CD4-positive, alpha-beta T cell (primary cell): ENCODE results near the gene GRIN3A. TPM values are rescaled to one million over a fixed set of nuclear protein-coding genes. Genes with fewer than 3 reads are reported as not detected.

Experiments
- ATAC-seq: fragments of 200-7000 bp; cut with Tn5 transposase; one replicate; pipeline ENCODE4 v1.10.0; 2022; ENCODE audit warnings: mild to moderate bottlenecking; ENCODE audit not compliant: poor library complexity
- CTCF ChIA-PET: fragments of 350-600 bp; sonication (Branson Sonifier 250); formaldehyde crosslinking; loops from one replicate; lab custom pipeline; 2021; ENCODE audit warnings: antibody characterized with exemption, inconsistent platforms; lab: Charles Lee
- POLR2A ChIA-PET: fragments of 350-600 bp; sonication (Branson Sonifier 250); formaldehyde crosslinking; loops from one replicate; lab custom pipeline; 2021; ENCODE audit warnings: antibody characterized with exemption, inconsistent platforms; lab: Charles Lee
- DNase-seq, 14 experiments: peaks; one replicate each; pipeline ENCODE4 v3.0.0-alpha.2; 2013 to 2020; ENCODE audit warnings: mixed read lengths in 2 of 14
- H3K27ac ChIP-seq, 2 donors: one replicate each; pipeline versions ENCODE4 v1.5.1 to v1.7.0; 2013; ENCODE audit warnings: low read length in 2 of 2, low read depth in 1 of 2, mild to moderate bottlenecking in 1 of 2
- H3K27me3 ChIP-seq, 2 experiments: 1 replicate in 1 of 2; 2 replicates in 1 of 2; pipeline versions ENCODE4 v1.6.1 to v1.7.0; 2013; ENCODE audit warnings: low read length in 2 of 2, control low read depth in 1 of 2, mild to moderate bottlenecking in 1 of 2, moderate library complexity in 1 of 2; ENCODE audit not compliant: insufficient read depth in 2 of 2, control insufficient read depth in 1 of 2
- H3K36me3 ChIP-seq: one replicate; pipeline ENCODE4 v1.6.1; 2013; ENCODE audit warnings: low read length, control low read depth; ENCODE audit not compliant: insufficient read depth
- H3K4me1 ChIP-seq: one replicate; pipeline ENCODE4 v1.6.1; 2013; ENCODE audit warnings: low read length, control low read depth; ENCODE audit not compliant: insufficient read depth
- H3K4me3 ChIP-seq: one replicate; pipeline ENCODE4 v1.5.1; 2013; ENCODE audit warnings: mild to moderate bottlenecking, low read length, moderate library complexity
- H3K9me3 ChIP-seq, 2 experiments: 1 replicate in 1 of 2; 2 replicates in 1 of 2; pipeline versions ENCODE4 v1.6.1 to v1.7.0; 2013; ENCODE audit warnings: low read length in 2 of 2, mild to moderate bottlenecking in 2 of 2, control low read depth in 1 of 2, moderate library complexity in 1 of 2; ENCODE audit not compliant: control insufficient read depth in 1 of 2, insufficient read depth in 1 of 2
- H3K27ac Mint-ChIP-seq: one replicate; pipeline ENCODE4 v1.8.0; 2020; ENCODE audit warnings: mixed read lengths
- H3K27me3 Mint-ChIP-seq: one replicate; pipeline ENCODE4 v1.8.0; 2021; ENCODE audit warnings: mixed read lengths
- H3K36me3 Mint-ChIP-seq: one replicate; pipeline ENCODE4 v1.8.0; 2021; ENCODE audit warnings: low read depth, mixed read lengths
- H3K4me1 Mint-ChIP-seq: one replicate; pipeline ENCODE4 v1.8.0; 2021; ENCODE audit warnings: low read depth, mixed read lengths
- H3K4me3 Mint-ChIP-seq: one replicate; pipeline ENCODE4 v1.8.0; 2020; ENCODE audit warnings: mild to moderate bottlenecking, mixed read lengths
- H3K9me3 Mint-ChIP-seq: one replicate; pipeline ENCODE4 v1.8.0; 2020; ENCODE audit warnings: mixed read lengths
- intact Hi-C, 2 experiments: fragments of 100-400 bp; cut with DNase I in 1 of 2; cut with micrococcal nuclease in 1 of 2; formaldehyde crosslinking; loops; one replicate each; pipeline versions ENCODE4 v1.15.1 to v1.9.0; 2023 to 2025; cut with DNase I, micrococcal nuclease
- total RNA-seq, 174 experiments: library from RNA in 2 of 174; stranded (reverse) in 2 of 174; gene quantifications; one replicate each; pipeline ENCODE4 v1.2.3 and lab custom pipeline; 2021 to 2026
- TF ChIP-seq, protein P1 (sequence below): fragments of 200-600 bp; IDR thresholded peaks from one replicate; pipeline ENCODE4 v1.8.0; 2022; ENCODE audit warnings: antibody characterized with exemption, mild to moderate bottlenecking

The GRIN3A gene
- total RNA-seq, 2 experiments from 2014 or later, result 0.03 TPM; not detected in 1

GRCh38 chr9:101691657-101692056 is 46.8 kb downstream of the GRIN3A start:
- no peak overlapping the region for H3K4me3 ChIP-seq
- H3K4me1 ChIP-seq, result no peaks in the 10 kb centered on the region
- no peak overlapping the region for H3K27ac ChIP-seq
- TF ChIP-seq, protein P1, sequence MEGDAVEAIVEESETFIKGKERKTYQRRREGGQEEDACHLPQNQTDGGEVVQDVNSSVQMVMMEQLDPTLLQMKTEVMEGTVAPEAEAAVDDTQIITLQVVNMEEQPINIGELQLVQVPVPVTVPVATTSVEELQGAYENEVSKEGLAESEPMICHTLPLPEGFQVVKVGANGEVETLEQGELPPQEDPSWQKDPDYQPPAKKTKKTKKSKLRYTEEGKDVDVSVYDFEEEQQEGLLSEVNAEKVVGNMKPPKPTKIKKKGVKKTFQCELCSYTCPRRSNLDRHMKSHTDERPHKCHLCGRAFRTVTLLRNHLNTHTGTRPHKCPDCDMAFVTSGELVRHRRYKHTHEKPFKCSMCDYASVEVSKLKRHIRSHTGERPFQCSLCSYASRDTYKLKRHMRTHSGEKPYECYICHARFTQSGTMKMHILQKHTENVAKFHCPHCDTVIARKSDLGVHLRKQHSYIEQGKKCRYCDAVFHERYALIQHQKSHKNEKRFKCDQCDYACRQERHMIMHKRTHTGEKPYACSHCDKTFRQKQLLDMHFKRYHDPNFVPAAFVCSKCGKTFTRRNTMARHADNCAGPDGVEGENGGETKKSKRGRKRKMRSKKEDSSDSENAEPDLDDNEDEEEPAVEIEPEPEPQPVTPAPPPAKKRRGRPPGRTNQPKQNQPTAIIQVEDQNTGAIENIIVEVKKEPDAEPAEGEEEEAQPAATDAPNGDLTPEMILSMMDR, result no peak
- Mint-ChIP-seq H3K27me3 (peaks cover 20% of the 10 kb centered on the region), H3K9me3 (no peaks in the 10 kb centered on the region), H3K36me3 (no peaks in the 10 kb centered on the region), H3K4me1 (no peaks in the 10 kb centered on the region), H3K27ac (no peak overlapping the region), H3K4me3 (no peak overlapping the region)
- intact Hi-C loops, result no loop called here
- H3K27me3 ChIP-seq, result no peaks in the 10 kb centered on the region
- no peak for DNase-seq
- POLR2A ChIA-PET, result no interaction called here
- no peaks in the 10 kb centered on the region for H3K36me3 ChIP-seq
- CTCF ChIA-PET, result no interaction called here
- no peak for ATAC-seq
- no peaks in the 10 kb centered on the region for H3K9me3 ChIP-seq

DNA sequence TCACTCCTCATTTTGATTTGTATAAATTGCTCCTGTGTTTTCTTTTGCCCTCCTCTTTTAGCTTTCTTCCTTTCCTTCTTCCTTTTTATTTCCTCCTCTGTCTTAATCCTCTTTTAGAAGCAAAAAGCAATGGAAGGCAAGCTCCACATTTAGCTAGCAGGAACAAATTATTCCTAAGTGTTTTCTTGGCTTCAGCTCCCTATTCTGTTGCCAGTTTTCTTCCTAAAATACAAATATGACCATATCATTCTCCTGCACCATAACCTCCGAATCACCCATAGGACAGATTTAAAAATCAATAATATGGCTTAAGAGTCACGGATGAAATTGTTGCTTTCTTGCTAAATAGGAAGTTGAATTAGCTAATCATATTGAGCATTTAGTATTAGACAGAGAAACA is 49.4 kb downstream of the GRIN3A start:
- Mint-ChIP-seq H3K4me1 (no peaks in the 10 kb centered on the region), H3K36me3 (no peaks in the 10 kb centered on the region), H3K4me3 (no peak overlapping the region), H3K27me3 (peaks cover 22% of the 10 kb centered on the region), H3K9me3 (no peaks in the 10 kb centered on the region), H3K27ac (no peak overlapping the region)
- CTCF ChIA-PET, result interaction anchor here (0.7 kb wide), 1 partner anchor 9 kb away, joined by 3 read pairs; no protein-coding TSS in a partner anchor
- intact Hi-C loops, result no loop called here
- DNase-seq (no peak), ATAC-seq (no peak)
- Histone ChIP-seq H3K4me1 (no peaks in the 10 kb centered on the region), H3K4me3 (no peak overlapping the region), H3K36me3 (no peaks in the 10 kb centered on the region), H3K27ac (no peak overlapping the region), H3K27me3 (no peaks in the 10 kb centered on the region), H3K9me3 (no peaks in the 10 kb centered on the region)
- TF ChIP-seq, protein P1, result no peak
- POLR2A ChIA-PET, result no interaction called here

DNA sequence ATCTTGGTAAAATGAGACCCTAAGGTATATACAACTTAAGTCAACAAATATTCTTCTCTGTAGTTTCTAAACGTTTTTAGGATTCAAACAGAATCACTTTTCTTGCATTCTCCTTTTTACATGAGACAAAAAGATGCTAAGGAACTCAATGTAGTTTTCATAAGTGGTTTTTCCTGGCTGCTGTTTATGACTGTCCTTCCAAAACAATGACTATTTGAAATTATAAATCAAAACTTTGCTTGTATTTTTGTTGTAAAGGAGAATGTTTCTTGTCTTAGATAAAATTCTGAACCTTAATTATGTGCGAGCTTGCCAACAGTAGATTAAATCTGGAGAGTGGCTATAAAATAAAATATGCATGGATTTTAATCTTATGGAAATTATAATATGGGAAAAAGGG is 53.8 kb downstream of the GRIN3A start:
- no peak for DNase-seq
- H3K4me1 ChIP-seq, result no peaks in the 10 kb centered on the region
- no peak overlapping the region for H3K4me3 Mint-ChIP-seq
- H3K27me3 ChIP-seq, result no peaks in the 10 kb centered on the region
- H3K36me3 Mint-ChIP-seq, result no peaks in the 10 kb centered on the region
- CTCF ChIA-PET, result no interaction called here
- H3K27ac ChIP-seq, result no peak overlapping the region
- H3K9me3 ChIP-seq, result no peaks in the 10 kb centered on the region
- no peak overlapping the region for H3K4me3 ChIP-seq
- POLR2A ChIA-PET, result no interaction called here
- no peaks in the 10 kb centered on the region for H3K9me3 Mint-ChIP-seq
- TF ChIP-seq, protein P1, result no peak
- H3K4me1 Mint-ChIP-seq, result no peaks in the 10 kb centered on the region
- peaks cover 28% of the 10 kb centered on the region for H3K27me3 Mint-ChIP-seq
- H3K27ac Mint-ChIP-seq, result no peak overlapping the region
- no peak for ATAC-seq
- no peaks in the 10 kb centered on the region for H3K36me3 ChIP-seq
- intact Hi-C loops, result no loop called here
